ENCODE measurements around the gene MBTD1. TPM values are rescaled to one million over a fixed set of nuclear protein-coding genes. Genes with fewer than 3 reads are reported as not detected.

Gene MBTD1
- total and polyA plus RNA-seq, 2 of the 8 experiments (the other 6 are each of a cell fraction or from before 2014, with no cell fraction given) = 20.3 to 51.4 TPM

DNA sequence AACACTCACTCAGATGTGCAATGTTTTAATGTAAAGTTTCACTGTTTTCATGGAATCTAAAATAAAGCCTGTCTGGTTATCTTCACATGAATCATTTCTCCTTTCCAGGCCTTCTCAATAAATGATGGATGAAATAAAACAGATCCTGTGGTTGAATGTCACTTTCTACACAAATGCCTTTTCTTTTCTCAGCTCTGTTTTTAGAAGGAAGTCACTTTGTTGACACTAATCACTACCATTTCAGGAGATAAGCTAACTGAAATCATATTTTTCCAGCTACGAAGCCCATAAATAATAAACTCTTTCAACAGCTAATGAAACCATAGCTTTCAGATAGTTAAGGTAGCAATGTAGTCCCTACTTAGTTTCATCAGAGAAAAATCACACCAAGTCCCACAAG is 75.7 kb downstream of the MBTD1 start:
- Histone ChIP-seq H3K9me3 (ENCODE audit: insufficient read depth in 2 of 2, low read depth in 1 of 2, low read length in 1 of 2) (no peaks in the 10 kb centered on the region; a peak in 1 of 4 replicates), H2BK12ac (ENCODE audit: low read depth, low read length) (no peak overlapping the region), H2BK20ac (ENCODE audit: low read length) (no peak overlapping the region), H4K5ac (ENCODE audit: insufficient read length, low read depth, low read length) (no peak overlapping the region), H3K4ac (replicated peaks; ENCODE audit: insufficient read length, low read depth, low read length) (no peak overlapping the region), H3K9ac (replicated peaks in 1 of 4; ENCODE audit: extremely low read depth in 1 of 4, low read depth in 3 of 4, low read length in 3 of 4) (no peak overlapping the region), H3K36me3 (ENCODE audit: control insufficient read depth in 2 of 4, insufficient read depth in 4 of 4, low read length in 3 of 4) (peaks cover 6 to 54% (median 22%) of the 10 kb centered on the region in 4 experiments), H3K18ac (ENCODE audit: extremely low read depth, low read length) (no peak overlapping the region), H3K14ac (ENCODE audit: insufficient read length) (no peak overlapping the region), H2BK5ac (ENCODE audit: low read depth, low read length) (no peak overlapping the region), H4K20me1 (replicated peaks in 1 of 2; ENCODE audit: control insufficient read depth in 1 of 2, insufficient read depth in 2 of 2, low read length in 2 of 2) (peaks cover 0 to 3% of the 10 kb centered on the region in 2 experiments), H2AFZ (ENCODE audit: low read length) (no peak overlapping the region), H3K27ac (ENCODE audit: low read depth, low read length) (no peak overlapping the region), H3K23ac (ENCODE audit: insufficient read length) (no peak overlapping the region), H3K4me1 (replicated peaks in 1 of 4; ENCODE audit: control insufficient read depth in 3 of 4, insufficient read depth in 4 of 4, low read length in 3 of 4) (no peaks in the 10 kb centered on the region), H3K4me2 (ENCODE audit: insufficient read depth in 1 of 2, low read depth in 2 of 2, low read length in 2 of 2) (no peak overlapping the region), H3K27me3 (replicated peaks in 1 of 4; ENCODE audit: control insufficient read depth in 3 of 4, extremely low read depth in 1 of 4, insufficient read depth in 3 of 4, low read length in 3 of 4) (no peaks in the 10 kb centered on the region), H3K79me1 (ENCODE audit: low read depth, low read length) (no peaks in the 10 kb centered on the region), H3K23me2 (ENCODE audit: low read depth, low read length) (no peaks in the 10 kb centered on the region; the same call in 1 of the 2 replicates), H3K79me2 (ENCODE audit: control insufficient read depth in 1 of 2, insufficient read depth in 2 of 2, low read length in 2 of 2) (no peaks in the 10 kb centered on the region), H3K56ac (replicated peaks; ENCODE audit: insufficient read length, low read depth, low read length) (no peak overlapping the region), H4K91ac (replicated peaks; ENCODE audit: insufficient read length, low read length) (no peak overlapping the region), H3K4me3 (ENCODE audit: extremely low read depth in 1 of 4, insufficient read depth in 2 of 4, low read depth in 3 of 4, low read length in 4 of 4) (no peak overlapping the region), H4K8ac (ENCODE audit: extremely low read depth, insufficient read depth, low read length) (no peak overlapping the region), H2AK5ac (ENCODE audit: low read depth, low read length) (no peak overlapping the region), H2BK15ac (ENCODE audit: low read length) (no peak overlapping the region), H2BK120ac (replicated peaks; ENCODE audit: low read depth, low read length) (no peak overlapping the region)
- FAIRE-seq (no peak), DNase-seq (ENCODE audit: low read depth in 1 of 2, low spot score in 2 of 2) (no peak)
- TF ChIP-seq BACH1 (IDR thresholded peaks at IDR 0.05; ENCODE audit: low read length) (no peak), CHD2 (IDR thresholded peaks at IDR 0.05; ENCODE audit: low read length) (no peak), TAF7 (optimal IDR thresholded peaks at IDR 0.05; ENCODE audit: borderline replicate concordance, low read depth, low read length) (no peak), JUN (IDR thresholded peaks at IDR 0.05; ENCODE audit: low read depth, low read length) (no peak), HDAC6 (IDR thresholded peaks at IDR 0.05; ENCODE audit: low read depth, low read length) (no peak), CBX8 (IDR thresholded peaks at IDR 0.05; ENCODE audit: borderline replicate concordance, low read depth, low read length) (no peak), SRF (IDR thresholded peaks at IDR 0.05; ENCODE audit: low read depth, low read length) (no peak), TCF12 (IDR thresholded peaks at IDR 0.05; ENCODE audit: low read depth, low read length) (no peak), BRCA1 (IDR thresholded peaks at IDR 0.05; ENCODE audit: low read depth, low read length) (no peak), KDM4A (IDR thresholded peaks at IDR 0.05; ENCODE audit: low read depth, low read length, severe bottlenecking) (no peak), TBP (IDR thresholded peaks at IDR 0.05; ENCODE audit: low read depth, low read length) (no peak)
- CTCF ChIA-PET (ENCODE audit: partially characterized antibody) = no interaction called here
- 96% methylated on average over 1 of the region's 1 CpG; no CpG with 5 or more reads in 1 of the 2 experiments for WGBS, 2 experiments (ENCODE audit: extremely low coverage in 1 of 2, insufficient coverage in 1 of 2, insufficient read length in 1 of 2, insufficient replicate concordance in 2 of 2, low coverage in 1 of 2, low lambda C conversion rate in 2 of 2, missing lambda C conversion rate in 1 of 2)
- POLR2A ChIA-PET (ENCODE audit: partially characterized antibody) = interaction anchor here (0.7 to 1.5 kb wide), 5 partner anchors 9 to 55 kb away, joined by 3 to 5 read pairs (median 3); no protein-coding TSS in a partner anchor
